ENCODE data around the gene VPS35L. TPM values are rescaled to one million over a fixed set of nuclear protein-coding genes. Genes with fewer than 3 reads are reported as not detected.

The VPS35L gene
- total RNA-seq, 1 experiment from 2014 or later = 51.1 TPM

GRCh38 chr16:19705843-19706242, 150.3 kb downstream of the VPS35L start:
- no peak overlapping the region for H3K4me3 ChIP-seq (ENCODE audit: low read depth, low read length, poor library complexity, severe bottlenecking)
- POLR2A ChIA-PET (ENCODE audit: low non-redundant PET) = no interaction called here
- H3K36me3 ChIP-seq (ENCODE audit: insufficient read depth, low read length, poor library complexity, severe bottlenecking) = peaks cover 64% of the 10 kb centered on the region
- no TSS peak for BruUV-seq (replicated peaks)
- no peak overlapping the region for H3K27ac ChIP-seq (ENCODE audit: low read depth, low read length, poor library complexity, severe bottlenecking)
- DNase-seq (ENCODE audit: low spot score) = no peak
- intact Hi-C loops (cut with micrococcal nuclease; ENCODE audit: unreplicated experiment) = no loop called here
- no peaks in the 10 kb centered on the region for H3K4me1 ChIP-seq (ENCODE audit: insufficient read depth, low read length, poor library complexity, severe bottlenecking)
- TF ChIP-seq EZH2 (IDR thresholded peaks at IDR 0.05; ENCODE audit: borderline replicate concordance, low read depth, low read length, poor library complexity, severe bottlenecking) (no peak), CTCF (conservative IDR thresholded peaks at IDR 0.05; ENCODE audit: low read depth, low read length) (no peak)
- H3K27me3 ChIP-seq (replicated peaks; ENCODE audit: insufficient read depth, low read depth, low read length, poor library complexity) = no peaks in the 10 kb centered on the region
- H3K9me3 ChIP-seq (ENCODE audit: low read depth, low read length, poor library complexity, severe bottlenecking) = no peaks in the 10 kb centered on the region
- CTCF ChIA-PET = no interaction called here

DNA sequence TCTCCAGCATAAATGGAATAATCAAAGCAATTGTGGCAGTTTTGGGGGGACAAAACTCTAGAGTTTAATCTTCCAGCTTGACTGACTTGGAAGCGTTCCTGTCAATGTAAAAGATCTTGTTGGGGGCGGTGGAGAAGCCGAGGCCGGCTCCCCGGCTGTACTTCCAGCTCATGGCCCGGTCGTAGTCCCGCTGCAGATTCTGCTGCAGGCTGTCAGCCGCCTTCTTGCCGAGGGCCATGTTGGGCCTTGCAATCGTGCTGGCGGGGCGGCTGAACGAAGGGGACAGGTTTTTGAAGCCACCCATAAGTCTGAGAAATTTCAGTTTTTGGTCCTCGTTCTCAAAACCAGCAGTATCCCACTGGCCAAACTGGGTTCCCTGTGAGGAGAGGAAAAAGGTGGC, 151.3 kb downstream of the VPS35L start:
- TF ChIP-seq EZH2 (IDR thresholded peaks at IDR 0.05; ENCODE audit: borderline replicate concordance, low read depth, low read length, poor library complexity, severe bottlenecking) = no peak
- no peak for TF ChIP-seq CTCF (conservative IDR thresholded peaks at IDR 0.05; ENCODE audit: low read depth, low read length)
- Histone ChIP-seq H3K36me3 (ENCODE audit: insufficient read depth, low read length, poor library complexity, severe bottlenecking) (peaks cover 64% of the 10 kb centered on the region), H3K9me3 (ENCODE audit: low read depth, low read length, poor library complexity, severe bottlenecking) (no peaks in the 10 kb centered on the region), H3K27me3 (replicated peaks; ENCODE audit: insufficient read depth, low read depth, low read length, poor library complexity) (no peaks in the 10 kb centered on the region), H3K4me1 (ENCODE audit: insufficient read depth, low read length, poor library complexity, severe bottlenecking) (no peaks in the 10 kb centered on the region), H3K27ac (ENCODE audit: low read depth, low read length, poor library complexity, severe bottlenecking) (no peak overlapping the region), H3K4me3 (ENCODE audit: low read depth, low read length, poor library complexity, severe bottlenecking) (no peak overlapping the region)
- intact Hi-C loops (cut with micrococcal nuclease; ENCODE audit: unreplicated experiment) = no loop called here
- ChIA-PET POLR2A (ENCODE audit: low non-redundant PET) (no interaction called here), CTCF (no interaction called here)
- no peak for DNase-seq (ENCODE audit: low spot score)
- BruUV-seq (replicated peaks) = TSS peak; percentile 35

GRCh38 chr16:19707569-19708295, 152.2 kb downstream of the VPS35L start:
- ChIA-PET POLR2A (ENCODE audit: low non-redundant PET) (no interaction called here), CTCF (no interaction called here)
- no TSS peak for BruUV-seq (replicated peaks)
- no peak for DNase-seq (ENCODE audit: low spot score)
- intact Hi-C loops (cut with micrococcal nuclease; ENCODE audit: unreplicated experiment) = no loop called here
- no peak overlapping the region for H3K27ac ChIP-seq (ENCODE audit: low read depth, low read length, poor library complexity, severe bottlenecking)
- H3K27me3 ChIP-seq (replicated peaks; ENCODE audit: insufficient read depth, low read depth, low read length, poor library complexity) = no peaks in the 10 kb centered on the region
- no peaks in the 10 kb centered on the region for H3K4me1 ChIP-seq (ENCODE audit: insufficient read depth, low read length, poor library complexity, severe bottlenecking)
- H3K9me3 ChIP-seq (ENCODE audit: low read depth, low read length, poor library complexity, severe bottlenecking) = no peaks in the 10 kb centered on the region
- TF ChIP-seq CTCF (conservative IDR thresholded peaks at IDR 0.05; ENCODE audit: low read depth, low read length) = no peak
- no peak overlapping the region for H3K4me3 ChIP-seq (ENCODE audit: low read depth, low read length, poor library complexity, severe bottlenecking)
- peaks cover 61% of the 10 kb centered on the region for H3K36me3 ChIP-seq (ENCODE audit: insufficient read depth, low read length, poor library complexity, severe bottlenecking)

Data from A673 (cell line).